Ectodermal cell (in vitro differentiated cells): ENCODE measurements around the gene VEZT.

ENCODE experiments used
- H3K27ac ChIP-seq: 2 replicates; pipeline ENCODE4 v1.7.0; 2013; ENCODE audit warnings: mild to moderate bottlenecking, low read depth, low read length; ENCODE audit not compliant: insufficient read depth, poor library complexity, severe bottlenecking
- H3K27me3 ChIP-seq: 2 replicates; pipeline ENCODE4 v1.7.0; 2013; ENCODE audit warnings: mild to moderate bottlenecking, low read length; ENCODE audit not compliant: insufficient read depth, control insufficient read depth, poor library complexity, severe bottlenecking
- H3K36me3 ChIP-seq: one replicate; pipeline ENCODE4 v1.7.0; 2013; ENCODE audit warnings: low read length; ENCODE audit not compliant: control insufficient read depth, insufficient read depth
- H3K4me1 ChIP-seq: one replicate; pipeline ENCODE4 v1.7.0; 2013; ENCODE audit warnings: low read length; ENCODE audit not compliant: control insufficient read depth, insufficient read depth
- H3K4me3 ChIP-seq: 2 replicates; pipeline ENCODE4 v1.7.0; 2013; ENCODE audit warnings: low read depth, low read length, control low read depth; ENCODE audit not compliant: insufficient read depth
- H3K9me3 ChIP-seq: 2 replicates; pipeline ENCODE4 v1.7.0; 2013; ENCODE audit warnings: mild to moderate bottlenecking, low read length, moderate library complexity; ENCODE audit not compliant: control insufficient read depth
- WGBS, 2 experiments: methylation state at CpG; one replicate each; pipeline ENCODE4 v1.1.7; 2013; ENCODE audit warnings: missing lambda C conversion rate in 2 of 2; 5-methylcytosine and 5-hydroxymethylcytosine counted together

VEZT gene

DNA sequence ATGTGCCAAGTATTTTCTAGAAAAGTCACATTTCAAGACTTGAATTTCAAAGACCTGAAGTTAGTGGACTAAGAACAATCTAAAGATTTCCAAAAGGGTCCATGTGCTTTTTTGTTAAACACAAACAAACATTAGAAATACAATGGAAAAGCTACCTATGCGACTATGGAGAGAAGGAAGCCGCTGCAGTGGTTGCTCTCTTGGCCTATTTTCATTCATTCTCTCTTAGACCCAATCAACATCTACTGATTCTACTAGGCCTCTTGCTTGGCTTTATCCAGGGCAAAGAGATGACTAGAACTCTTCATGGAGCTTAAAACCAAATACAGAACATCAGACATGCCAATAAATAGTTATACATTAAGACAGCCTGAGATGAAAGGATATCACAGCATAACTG is 10.2 kb upstream of the VEZT start:
- Histone ChIP-seq H3K27ac (no peak overlapping the region), H3K36me3 (no peaks in the 10 kb centered on the region), H3K4me3 (no peak overlapping the region), H3K4me1 (peaks cover 15% of the 10 kb centered on the region), H3K9me3 (no peaks in the 10 kb centered on the region), H3K27me3 (no peaks in the 10 kb centered on the region)
- WGBS, 2 experiments, result 58 to 70% methylated on average over 2 of the region's 2 CpGs

DNA sequence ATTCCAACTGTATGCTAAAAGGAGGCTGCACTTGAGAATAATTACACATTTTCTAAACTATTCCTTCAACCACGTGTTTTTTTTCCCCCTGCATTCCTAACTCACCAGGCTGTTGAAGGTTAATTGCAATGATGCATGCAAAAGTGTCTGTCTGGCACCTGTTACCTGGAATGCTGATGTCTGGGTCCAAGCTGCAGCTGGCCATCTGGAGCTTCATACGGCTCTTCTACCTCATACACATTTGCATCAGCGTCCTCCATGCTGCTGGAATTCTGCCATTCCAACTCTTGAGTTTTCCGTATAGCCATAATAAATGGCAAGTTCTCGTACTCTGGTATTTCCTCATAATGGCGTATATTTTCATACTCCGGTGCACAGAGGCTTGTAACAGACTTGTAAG is 8.9 kb upstream of the VEZT start:
- no peak overlapping the region for H3K4me3 ChIP-seq
- no peak overlapping the region for H3K27ac ChIP-seq
- H3K4me1 ChIP-seq, result peaks cover 15% of the 10 kb centered on the region
- WGBS, 2 experiments, result 91 to 93% methylated on average over 7 of the region's 7 CpGs
- no peaks in the 10 kb centered on the region for H3K9me3 ChIP-seq
- H3K27me3 ChIP-seq, result no peaks in the 10 kb centered on the region
- H3K36me3 ChIP-seq, result no peaks in the 10 kb centered on the region

DNA sequence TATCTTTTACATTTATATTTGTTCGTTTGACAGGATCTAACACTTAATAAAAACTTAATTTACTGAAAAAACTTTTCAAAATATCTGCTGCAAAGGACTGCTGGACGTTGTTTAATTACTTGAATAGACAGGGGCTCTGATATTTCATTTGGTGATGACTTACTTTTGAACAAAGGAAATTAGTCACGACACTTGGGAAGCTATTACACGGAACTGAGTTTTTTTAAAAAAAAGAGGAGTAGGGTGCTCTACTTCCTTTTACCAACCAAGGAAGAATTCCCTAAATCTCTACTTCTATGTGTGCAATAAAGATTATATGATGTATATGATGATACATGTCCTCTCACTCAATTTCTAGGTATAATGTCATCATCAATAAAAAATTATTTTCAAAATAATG is 5.0 kb upstream of the VEZT start:
- no peaks in the 10 kb centered on the region for H3K36me3 ChIP-seq
- no peak overlapping the region for H3K4me3 ChIP-seq
- H3K27ac ChIP-seq, result no peak overlapping the region
- 93 to 100% methylated on average over 3 of the region's 4 CpGs for WGBS, 2 experiments
- no peaks in the 10 kb centered on the region for H3K27me3 ChIP-seq
- no peaks in the 10 kb centered on the region for H3K9me3 ChIP-seq
- H3K4me1 ChIP-seq, result no peaks in the 10 kb centered on the region

DNA sequence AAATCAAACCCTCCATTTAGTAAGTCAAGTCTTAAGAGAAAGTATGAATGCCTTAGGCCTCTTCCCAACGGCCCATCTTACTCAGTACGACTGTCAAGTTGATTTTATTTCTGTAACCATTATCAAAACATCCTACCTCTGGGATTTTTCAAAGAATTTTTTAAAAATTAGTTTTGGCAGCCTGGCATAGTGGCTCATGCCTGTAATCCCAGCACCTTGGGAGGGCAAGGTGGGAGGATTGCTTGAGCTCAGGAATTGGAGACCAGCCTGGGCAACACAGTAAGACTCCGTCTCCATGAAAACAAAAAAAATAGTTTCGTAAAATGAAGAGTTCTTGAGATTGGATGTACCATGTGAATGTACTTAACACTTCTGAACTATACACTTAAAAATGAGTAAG is 4.5 kb upstream of the VEZT start:
- Histone ChIP-seq H3K4me1 (no peaks in the 10 kb centered on the region), H3K9me3 (no peaks in the 10 kb centered on the region), H3K36me3 (no peaks in the 10 kb centered on the region), H3K4me3 (no peak overlapping the region), H3K27me3 (no peaks in the 10 kb centered on the region), H3K27ac (no peak overlapping the region)
- 85 to 88% methylated on average over 4 of the region's 4 CpGs for WGBS, 2 experiments

DNA sequence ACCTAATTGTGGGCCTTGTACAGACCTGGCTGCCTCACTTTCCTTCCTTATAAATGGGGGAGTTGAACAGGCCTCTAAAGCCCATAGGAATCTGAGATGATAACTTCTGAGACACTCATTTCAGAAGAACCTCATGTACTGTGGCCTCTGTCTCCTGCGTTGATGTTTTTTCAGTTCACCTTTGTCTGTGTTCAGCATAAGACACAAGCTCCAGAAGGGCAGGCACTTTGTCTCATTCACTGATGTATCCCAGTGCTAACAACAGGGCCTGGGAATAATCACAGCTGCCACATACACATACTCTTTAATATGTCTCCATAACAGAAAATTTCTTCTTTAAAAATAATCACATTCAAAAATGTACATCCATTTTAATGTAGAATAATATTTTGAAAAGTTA is 3.7 kb upstream of the VEZT start:
- no peak overlapping the region for H3K27ac ChIP-seq
- no peaks in the 10 kb centered on the region for H3K27me3 ChIP-seq
- H3K4me1 ChIP-seq, result no peaks in the 10 kb centered on the region
- no peaks in the 10 kb centered on the region for H3K9me3 ChIP-seq
- no peaks in the 10 kb centered on the region for H3K36me3 ChIP-seq
- no peak overlapping the region for H3K4me3 ChIP-seq
- WGBS, 2 experiments, result 93 to 96% methylated on average over 1 of the region's 1 CpG

DNA sequence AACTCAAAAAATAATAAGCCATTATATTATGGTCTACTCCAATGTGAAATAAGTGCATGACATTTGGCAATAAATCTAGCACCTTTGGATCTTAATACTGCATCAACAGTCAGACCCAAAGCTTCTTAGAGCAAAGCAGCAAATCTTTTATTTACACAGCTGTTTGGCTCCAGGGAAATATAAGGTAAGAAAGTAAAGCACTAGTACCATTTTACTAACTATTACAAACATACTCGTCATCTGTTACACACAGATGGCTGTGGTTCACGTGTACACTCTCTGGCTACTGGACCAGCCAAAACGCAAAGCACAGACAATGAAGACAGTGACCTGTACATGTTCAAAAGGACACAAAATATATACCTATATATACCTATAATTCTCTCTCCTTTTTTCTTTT is 3.1 kb upstream of the VEZT start:
- Histone ChIP-seq H3K27me3 (no peaks in the 10 kb centered on the region), H3K4me1 (no peaks in the 10 kb centered on the region), H3K27ac (no peak overlapping the region), H3K4me3 (no peak overlapping the region), H3K9me3 (no peaks in the 10 kb centered on the region), H3K36me3 (no peaks in the 10 kb centered on the region)
- 95 to 96% methylated on average over 3 of the region's 3 CpGs for WGBS, 2 experiments

DNA sequence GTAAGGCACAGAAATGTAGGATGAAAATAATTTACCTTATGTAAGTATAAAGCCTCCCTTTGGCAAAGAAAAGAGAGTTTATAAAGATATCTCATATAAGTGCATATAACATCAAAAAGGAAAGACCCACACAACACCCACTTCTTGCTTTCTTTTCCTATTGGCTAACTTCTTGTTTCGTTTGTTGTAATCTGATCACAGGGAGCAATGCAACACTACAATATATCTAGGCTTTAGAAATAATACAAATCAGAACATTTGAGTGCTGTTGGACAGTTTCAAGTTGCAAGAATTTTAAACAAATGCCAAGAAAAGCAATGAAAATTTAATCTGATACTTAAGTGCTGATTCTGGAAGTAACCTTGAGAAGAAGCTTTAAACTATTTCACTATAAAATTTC is 1.7 kb upstream of the VEZT start:
- peak overlapping the region; percentile 63 for H3K4me3 ChIP-seq
- H3K27ac ChIP-seq, result peak overlapping the region; percentile 99
- WGBS, 2 experiments, result 0% methylated on average over 1 of the region's 1 CpG
- H3K36me3 ChIP-seq, result no peaks in the 10 kb centered on the region
- no peaks in the 10 kb centered on the region for H3K4me1 ChIP-seq
- H3K27me3 ChIP-seq, result no peaks in the 10 kb centered on the region
- no peaks in the 10 kb centered on the region for H3K9me3 ChIP-seq

DNA sequence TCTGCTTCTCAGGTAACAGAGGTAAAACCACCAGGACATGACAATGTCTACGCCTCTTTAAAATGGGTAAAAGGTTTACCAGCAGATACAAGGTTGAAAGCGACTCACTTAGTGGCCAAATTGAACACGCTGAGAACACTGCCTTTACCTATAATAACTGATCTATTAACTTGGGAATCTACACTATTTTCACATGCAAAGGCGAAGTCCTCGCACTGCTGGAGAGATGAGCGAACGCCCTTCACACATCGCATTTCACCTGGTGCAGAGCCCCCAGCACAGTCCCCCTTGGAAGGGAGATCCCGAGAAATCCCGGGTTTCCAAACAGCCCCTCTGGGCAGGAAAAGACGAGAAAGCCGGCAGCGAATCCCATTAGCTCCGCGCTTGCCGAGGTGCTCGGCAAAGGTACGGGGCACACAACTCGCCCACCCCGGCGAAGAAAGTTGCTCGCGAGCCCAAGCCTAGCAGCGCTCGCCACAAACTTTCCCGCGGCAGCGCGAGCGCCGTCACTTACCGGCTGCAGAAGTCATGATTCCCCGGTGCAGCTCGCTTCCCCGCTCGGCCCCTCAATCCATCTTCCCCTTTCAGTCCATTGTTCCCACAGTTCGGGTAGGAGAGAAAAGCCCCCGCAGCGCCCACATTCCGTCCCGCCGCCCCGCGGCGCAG is 763 bp upstream of the VEZT start:
- Histone ChIP-seq H3K4me3 (peak overlapping the region; percentile 63), H3K27ac (peak overlapping the region; percentile 99), H3K4me1 (no peaks in the 10 kb centered on the region), H3K9me3 (no peaks in the 10 kb centered on the region), H3K27me3 (no peaks in the 10 kb centered on the region), H3K36me3 (no peaks in the 10 kb centered on the region)
- WGBS, 2 experiments, result 0% methylated on average over 45 of the region's 45 CpGs

DNA sequence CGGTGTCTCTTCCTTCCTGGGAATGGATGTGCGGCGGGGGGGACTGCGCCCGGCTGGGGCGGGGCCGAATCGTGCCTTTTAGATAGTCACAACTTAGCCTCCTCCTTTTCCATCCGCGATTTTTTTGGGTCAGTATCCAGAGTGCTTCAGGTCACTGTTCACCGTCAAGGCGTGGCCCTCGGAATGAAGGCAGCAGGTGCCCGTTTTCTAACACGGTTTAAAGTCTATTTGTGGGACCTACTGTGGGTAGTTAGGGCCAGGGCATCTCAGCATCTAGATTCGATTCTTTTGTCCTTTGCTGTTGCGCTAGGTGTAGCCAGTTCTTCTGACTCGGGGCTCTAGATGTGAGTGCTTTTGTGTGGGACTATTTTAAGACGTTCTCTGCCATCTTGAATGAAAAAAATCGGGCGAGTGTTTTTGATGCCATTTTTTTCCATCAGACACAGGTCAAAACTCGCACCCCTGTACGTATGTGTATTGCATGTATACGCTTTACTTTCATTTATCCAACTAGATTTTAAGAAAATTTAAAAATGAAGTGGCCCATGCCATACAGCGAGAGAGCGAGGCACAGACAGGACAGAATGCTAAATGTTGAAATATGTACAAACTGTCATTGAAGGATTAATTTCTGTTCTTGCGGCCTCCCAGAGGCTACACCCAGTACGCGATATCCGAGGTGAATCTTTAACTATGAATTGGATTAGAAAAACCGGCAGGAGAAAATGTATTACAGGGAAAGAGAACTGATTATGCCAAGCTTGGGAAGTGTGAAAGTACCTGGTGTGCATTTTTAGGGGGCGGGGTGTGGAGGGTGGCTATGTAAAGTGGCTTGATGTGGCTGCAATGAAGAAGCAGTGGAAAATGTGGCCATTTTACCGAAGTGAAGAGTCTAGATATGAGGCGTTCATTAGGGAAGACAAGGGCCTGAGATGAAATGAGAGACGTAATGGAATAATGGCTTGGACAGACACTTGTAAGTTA is 835 bp downstream of the VEZT start:
- no peaks in the 10 kb centered on the region for H3K9me3 ChIP-seq
- H3K36me3 ChIP-seq, result no peaks in the 10 kb centered on the region
- WGBS, 2 experiments, result 2 to 3% methylated on average over 33 to 35 of the region's 35 CpGs
- peak overlapping the region; percentile 63 for H3K4me3 ChIP-seq
- H3K27me3 ChIP-seq, result no peaks in the 10 kb centered on the region
- peak overlapping the region; percentile 99 for H3K27ac ChIP-seq
- H3K4me1 ChIP-seq, result no peaks in the 10 kb centered on the region

DNA sequence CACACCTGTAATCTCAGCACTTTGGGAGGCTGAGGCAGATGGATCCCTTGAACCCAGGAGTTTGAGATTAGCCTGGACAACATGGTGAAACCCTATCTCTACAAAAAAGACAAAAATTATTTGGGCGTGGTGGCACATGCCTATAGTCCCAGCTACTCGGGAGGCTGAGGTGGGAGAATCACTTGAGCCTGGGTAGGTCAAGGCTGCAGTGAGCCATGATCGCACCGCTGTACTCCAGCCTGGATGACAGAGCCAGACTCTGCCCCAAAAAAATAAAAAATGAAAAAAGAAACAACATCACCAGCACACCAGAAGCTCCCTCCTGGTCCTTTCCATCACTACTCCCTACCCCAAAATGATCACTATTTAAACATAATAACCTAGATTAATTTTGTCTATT is 2.6 kb downstream of the VEZT start:
- WGBS, 2 experiments, result 91 to 93% methylated on average over 4 of the region's 4 CpGs
- Histone ChIP-seq H3K4me1 (no peaks in the 10 kb centered on the region), H3K36me3 (peaks cover 5% of the 10 kb centered on the region), H3K4me3 (no peak overlapping the region), H3K9me3 (no peaks in the 10 kb centered on the region), H3K27ac (no peak overlapping the region), H3K27me3 (no peaks in the 10 kb centered on the region)
